ENCODE measurements around the gene ANKRD13D. TPM values are rescaled to one million over a fixed set of nuclear protein-coding genes. Genes with fewer than 3 reads are reported as not detected.
"Not testable (repeated sequence)": the region's sequence is repeated elsewhere in the genome, so short reads cannot be mapped to it uniquely, and the experiment has no call there.

The ANKRD13D gene
- total and polyA plus RNA-seq, 12 donors = 8.7 to 205 (median 40.4) TPM

DNA sequence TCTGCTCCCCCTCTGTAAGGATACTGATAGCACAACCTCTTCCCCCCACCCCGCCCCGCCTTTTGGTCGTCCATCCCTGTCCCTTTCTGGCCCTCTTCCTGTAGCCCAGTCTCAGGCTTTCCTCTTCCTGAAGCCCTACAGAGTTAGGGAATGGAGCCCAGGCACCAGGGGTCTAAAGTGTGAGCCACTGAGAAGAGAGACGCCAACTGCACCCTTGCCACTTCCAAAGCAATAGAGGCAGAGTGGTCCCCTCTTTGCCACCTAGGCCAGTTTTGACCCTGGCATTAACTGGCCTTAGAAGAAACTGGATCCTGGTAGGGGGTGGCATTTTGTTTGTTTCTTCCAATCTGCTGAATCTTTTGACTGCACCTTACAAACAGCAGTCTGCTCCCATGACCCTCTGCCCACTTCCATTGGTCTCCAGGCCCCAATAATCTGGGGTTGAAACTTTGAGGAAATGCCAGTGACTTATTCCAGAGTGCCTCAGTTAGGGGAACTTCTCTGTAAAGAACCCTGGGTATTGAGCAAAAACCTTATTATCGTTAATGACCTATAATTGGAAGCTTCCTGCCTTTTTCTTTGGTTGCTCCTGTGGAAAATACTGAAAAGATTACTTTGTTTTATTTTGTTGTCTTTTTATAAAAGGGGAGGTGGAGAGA, 32.5 kb upstream of the ANKRD13D start:
- Histone ChIP-seq H3K4me1 (replicated peaks in 1 of 2) (peaks cover 0 to 9% of the 10 kb centered on the region in 2 donors), H3K36me3 (replicated peaks in 1 of 2) (peaks cover 0 to 56% of the 10 kb centered on the region in 2 donors), H3K4me3 (no peak overlapping the region), H3K27me3 (no peaks in the 10 kb centered on the region), H3K27ac (no peak overlapping the region), H3K9me3 (replicated peaks in 1 of 3) (no peaks in the 10 kb centered on the region)
- no peak for TF ChIP-seq POLR2A (IDR thresholded peaks at IDR 0.05)
- TF ChIP-seq, protein P1, sequence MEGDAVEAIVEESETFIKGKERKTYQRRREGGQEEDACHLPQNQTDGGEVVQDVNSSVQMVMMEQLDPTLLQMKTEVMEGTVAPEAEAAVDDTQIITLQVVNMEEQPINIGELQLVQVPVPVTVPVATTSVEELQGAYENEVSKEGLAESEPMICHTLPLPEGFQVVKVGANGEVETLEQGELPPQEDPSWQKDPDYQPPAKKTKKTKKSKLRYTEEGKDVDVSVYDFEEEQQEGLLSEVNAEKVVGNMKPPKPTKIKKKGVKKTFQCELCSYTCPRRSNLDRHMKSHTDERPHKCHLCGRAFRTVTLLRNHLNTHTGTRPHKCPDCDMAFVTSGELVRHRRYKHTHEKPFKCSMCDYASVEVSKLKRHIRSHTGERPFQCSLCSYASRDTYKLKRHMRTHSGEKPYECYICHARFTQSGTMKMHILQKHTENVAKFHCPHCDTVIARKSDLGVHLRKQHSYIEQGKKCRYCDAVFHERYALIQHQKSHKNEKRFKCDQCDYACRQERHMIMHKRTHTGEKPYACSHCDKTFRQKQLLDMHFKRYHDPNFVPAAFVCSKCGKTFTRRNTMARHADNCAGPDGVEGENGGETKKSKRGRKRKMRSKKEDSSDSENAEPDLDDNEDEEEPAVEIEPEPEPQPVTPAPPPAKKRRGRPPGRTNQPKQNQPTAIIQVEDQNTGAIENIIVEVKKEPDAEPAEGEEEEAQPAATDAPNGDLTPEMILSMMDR (IDR thresholded peaks at IDR 0.05) = no peak
- intact Hi-C loops (cut with DNase I) = no loop called here
- peak in 2 of 7 donors; percentile 0 to 48 for DNase-seq
- 76 to 84% (median 77%) methylated on average over 5 of the region's 5 CpGs for WGBS, 4 donors

DNA sequence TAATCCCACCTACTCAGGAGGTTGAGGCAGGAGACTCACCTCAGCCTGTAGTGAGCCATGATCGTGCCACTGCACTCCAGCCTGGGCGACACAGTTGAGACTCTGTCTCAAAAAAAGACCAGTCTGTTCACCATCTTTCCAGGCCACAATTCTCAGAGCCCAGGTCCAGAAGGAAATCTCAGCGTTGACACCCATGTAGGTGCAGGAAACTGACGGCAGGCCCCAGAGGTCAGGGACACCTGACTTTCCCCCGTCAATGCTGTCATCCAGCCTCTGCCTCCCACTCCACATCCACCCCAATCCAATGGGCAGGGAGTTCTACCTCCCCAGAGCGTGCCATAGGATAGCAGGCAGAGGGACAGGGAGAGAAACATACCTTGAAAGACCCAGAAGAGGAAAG, 28.7 kb upstream of the ANKRD13D start:
- peaks cover 8 to 27% of the 10 kb centered on the region in 2 donors for H3K4me1 ChIP-seq (replicated peaks in 1 of 2)
- 62 to 76% (median 66%) methylated on average over 6 of the region's 6 CpGs for WGBS, 4 donors
- H3K4me3 ChIP-seq = no peak overlapping the region
- H3K27ac ChIP-seq = no peak overlapping the region
- intact Hi-C loops (cut with DNase I) = no loop called here
- DNase-seq = peak in 3 of 7 donors; percentile 1 to 14 (median 12)
- H3K36me3 ChIP-seq (replicated peaks in 1 of 2) = peaks cover 0 to 18% of the 10 kb centered on the region in 2 donors
- H3K27me3 ChIP-seq = no peaks in the 10 kb centered on the region
- TF ChIP-seq, protein P1 (IDR thresholded peaks at IDR 0.05) = no peak
- TF ChIP-seq POLR2A (IDR thresholded peaks at IDR 0.05) = no peak
- H3K9me3 ChIP-seq (replicated peaks in 1 of 3) = no peaks in the 10 kb centered on the region

DNA sequence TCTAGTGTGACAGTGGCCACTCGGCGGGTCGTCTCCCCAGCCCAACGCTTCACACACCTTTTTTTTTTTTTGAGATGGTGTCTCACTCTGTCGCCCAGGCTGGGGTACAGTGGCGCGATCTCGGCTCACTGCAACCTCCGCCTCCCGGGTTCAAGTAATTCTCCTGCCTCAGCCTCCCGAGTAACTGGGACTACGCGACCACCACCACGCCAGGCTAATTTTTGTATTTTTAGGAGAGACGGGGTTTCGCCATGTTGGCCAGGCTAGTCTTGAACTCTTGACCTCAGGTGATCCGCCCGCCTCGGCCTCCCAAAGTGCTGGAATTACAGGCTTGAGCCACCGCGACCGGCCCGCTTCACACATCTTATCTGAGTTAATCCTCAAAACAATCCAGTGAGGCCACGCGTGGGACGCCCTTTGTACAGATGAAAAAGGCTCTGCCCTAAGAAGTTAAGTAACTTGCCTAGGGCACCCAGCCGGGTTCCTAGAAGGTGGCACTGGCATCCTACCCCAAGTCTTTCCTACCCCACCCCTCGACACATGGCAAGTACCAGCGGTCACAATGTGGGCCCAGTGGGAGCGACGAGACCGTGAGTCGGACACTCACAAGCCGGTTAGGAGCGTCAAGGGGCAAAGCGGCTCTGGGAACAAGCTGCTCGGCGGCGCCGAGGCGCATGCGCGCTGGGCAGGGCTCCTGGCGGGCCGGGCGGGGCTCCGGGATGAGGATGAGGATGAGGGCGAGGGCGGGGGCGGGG, 28.0 kb upstream of the ANKRD13D start:
- H3K27ac ChIP-seq; H3K9me3 ChIP-seq (replicated peaks in 1 of 3); intact Hi-C loops (cut with DNase I); H3K27me3 ChIP-seq: not testable (repeated sequence)
- peaks cover 12 to 27% of the 10 kb centered on the region in 2 donors for H3K4me1 ChIP-seq (replicated peaks in 1 of 2)
- peak in 5 of 7 donors; percentile 47 to 64 (median 54) for DNase-seq
- 33 to 70% (median 47%) methylated on average over 13 to 50 of the region's 50 CpGs for WGBS, 4 donors
- H3K36me3 ChIP-seq (replicated peaks in 1 of 2) = peaks cover 0 to 11% of the 10 kb centered on the region in 2 donors
- peak overlapping the region in 1 of 4 donors; percentile 8 for H3K4me3 ChIP-seq

DNA sequence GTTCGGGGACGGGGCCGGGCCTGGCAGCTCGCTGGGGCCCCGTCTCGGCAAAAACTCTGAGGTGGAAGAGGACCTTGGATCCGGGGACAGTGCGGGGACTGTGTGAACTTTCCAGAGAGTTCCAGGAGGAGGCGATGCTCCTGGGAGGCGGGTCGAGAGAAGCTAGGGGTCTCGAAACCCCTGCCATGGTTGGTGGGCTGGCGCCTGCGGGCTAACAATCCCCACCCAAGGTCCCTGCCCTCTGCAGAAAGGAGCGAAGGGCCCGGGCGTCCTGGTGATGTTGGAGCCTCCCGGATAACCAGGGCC, 27.5 kb upstream of the ANKRD13D start:
- no peak for TF ChIP-seq POLR2A (IDR thresholded peaks at IDR 0.05)
- TF ChIP-seq, protein P1 (IDR thresholded peaks at IDR 0.05) = no peak
- H3K4me1 ChIP-seq (replicated peaks in 1 of 2) = peaks cover 12 to 27% of the 10 kb centered on the region in 2 donors
- H3K36me3 ChIP-seq (replicated peaks in 1 of 2) = peaks cover 0 to 6% of the 10 kb centered on the region in 2 donors
- no peaks in the 10 kb centered on the region for H3K27me3 ChIP-seq
- H3K27ac ChIP-seq = no peak overlapping the region
- intact Hi-C loops (cut with DNase I) = no loop called here
- no peaks in the 10 kb centered on the region for H3K9me3 ChIP-seq (replicated peaks in 1 of 3)
- DNase-seq = no peak
- 14 to 49% (median 24%) methylated on average over 4 to 18 of the region's 18 CpGs for WGBS, 4 donors
- H3K4me3 ChIP-seq = peak overlapping the region in 1 of 4 donors; percentile 8
